GM04503 (cell line): ENCODE data around the gene CEP70.
A peak's percentile ranks its signal among the peaks of the same experiment; 100 is the strongest.
"Not testable (repeated sequence)": the region's sequence is repeated elsewhere in the genome, so short reads cannot be mapped to it uniquely, and the experiment has no call there.

ENCODE experiments used
- DNase-seq: peaks from one replicate; pipeline ENCODE4 v3.0.0-alpha.2; 2012; ENCODE audit warnings: low read depth

CEP70 gene

DNA sequence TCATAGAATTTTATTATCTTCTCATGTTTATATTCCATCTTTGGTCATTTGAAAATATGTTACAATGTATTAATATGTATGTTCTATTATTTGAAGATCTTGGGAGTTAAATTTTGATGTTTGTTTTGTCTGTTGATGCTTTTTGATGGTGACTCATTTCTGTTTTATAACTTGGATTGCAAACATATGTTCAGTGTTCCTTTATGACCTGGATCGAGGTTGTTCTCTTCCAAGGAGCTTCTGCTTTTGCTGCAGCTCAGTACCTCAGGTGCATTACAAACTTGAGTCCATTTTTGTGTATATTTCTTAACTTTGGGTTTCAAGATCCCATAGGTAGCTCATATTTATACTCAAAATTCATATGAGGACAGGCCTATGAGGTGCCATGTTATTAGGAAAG is 122.6 kb downstream of the CEP70 start:
- no peak for DNase-seq

GRCh38 chr3:138470687-138471086 is 123.4 kb downstream of the CEP70 start:
- DNase-seq: no peak

DNA sequence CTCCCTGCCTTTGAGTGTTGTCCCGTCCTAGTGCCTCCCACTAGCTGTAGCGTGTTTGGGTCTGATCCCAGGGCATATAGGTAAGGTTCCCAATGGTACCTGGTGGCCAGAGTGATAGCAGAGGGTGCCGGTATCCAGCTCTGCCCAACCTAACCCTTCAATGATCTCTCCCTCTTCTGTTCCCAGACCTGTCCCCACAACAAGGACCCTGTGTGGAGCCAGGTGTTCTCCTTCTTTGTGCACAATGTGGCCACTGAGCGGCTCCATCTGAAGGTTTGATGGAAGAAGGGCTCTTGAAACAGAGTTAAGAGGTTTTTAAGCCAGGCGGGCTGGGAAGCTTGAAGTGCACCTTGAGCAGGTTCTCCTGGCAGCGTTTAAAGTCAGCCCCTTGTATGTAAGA is 124.2 kb downstream of the CEP70 start:
- DNase-seq: no peak

- DNase-seq: peak; percentile 51
These were observed 125.2 kb downstream of the CEP70 start for GRCh38 chr3:138468886-138469285.

DNA sequence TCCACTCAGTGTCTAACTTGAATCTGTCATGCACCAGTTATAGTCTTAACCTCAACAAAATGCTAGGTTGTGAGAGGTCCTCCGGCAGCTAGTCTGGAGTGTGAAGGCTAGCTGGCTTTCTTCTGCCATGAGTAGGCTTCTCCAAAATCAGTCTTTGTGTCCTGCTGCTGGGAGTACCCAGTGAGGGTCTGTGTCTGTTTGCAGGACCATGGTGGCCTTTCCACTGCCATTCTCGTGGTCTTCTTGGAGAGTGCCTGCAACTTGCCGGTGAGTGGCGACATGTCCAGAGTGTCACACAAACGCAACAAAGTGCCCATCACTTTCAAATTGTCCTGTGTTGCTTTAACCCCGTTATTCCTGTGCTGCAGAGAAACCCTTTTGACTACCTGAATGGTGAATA is 125.6 kb downstream of the CEP70 start:
- no peak for DNase-seq

- no peak for DNase-seq
These were observed 126.1 kb downstream of the CEP70 start for GRCh38 chr3:138467931-138468330.

DNA sequence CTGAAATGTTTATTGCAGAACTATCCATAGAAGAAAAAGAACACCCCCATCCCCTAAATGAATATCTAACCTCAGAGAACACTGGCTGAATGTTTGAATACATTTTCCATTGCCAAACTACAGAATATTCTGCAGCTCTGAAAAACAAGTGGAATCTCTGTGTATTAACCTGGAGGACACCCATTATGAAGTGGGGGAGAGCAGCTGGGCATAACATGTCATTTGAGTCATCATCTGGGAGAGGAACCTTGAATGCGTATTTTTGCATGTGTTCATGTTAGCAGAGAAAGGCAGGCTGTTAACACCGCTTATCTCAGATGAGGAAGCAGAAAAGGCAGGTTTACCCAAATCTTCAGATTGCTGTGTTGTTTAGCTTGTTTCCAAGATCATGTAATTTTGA is 128.1 kb downstream of the CEP70 start:
- no peak for DNase-seq

DNA sequence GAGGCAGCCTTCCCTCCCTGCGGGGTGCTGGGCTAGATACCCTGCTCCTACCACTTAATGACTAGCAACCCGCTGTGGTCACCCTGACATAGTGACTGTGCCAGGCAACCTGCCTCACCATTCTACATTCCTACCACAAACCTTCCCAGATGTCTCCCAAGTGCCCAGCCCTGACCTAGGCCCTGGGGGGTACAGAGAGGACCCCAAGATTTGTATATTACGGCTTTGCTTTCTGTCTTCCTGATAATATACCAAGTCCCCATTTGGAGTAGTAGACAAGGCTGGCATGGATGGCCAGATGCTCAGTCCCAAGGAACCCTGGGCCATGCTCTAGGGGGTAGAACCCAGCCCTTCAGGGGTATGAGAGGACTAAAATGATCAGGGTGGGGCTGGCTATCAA is 128.6 kb downstream of the CEP70 start:
- no peak for DNase-seq

GRCh38 chr3:138464491-138464860 is 129.6 kb downstream of the CEP70 start:
- no peak for DNase-seq

DNA sequence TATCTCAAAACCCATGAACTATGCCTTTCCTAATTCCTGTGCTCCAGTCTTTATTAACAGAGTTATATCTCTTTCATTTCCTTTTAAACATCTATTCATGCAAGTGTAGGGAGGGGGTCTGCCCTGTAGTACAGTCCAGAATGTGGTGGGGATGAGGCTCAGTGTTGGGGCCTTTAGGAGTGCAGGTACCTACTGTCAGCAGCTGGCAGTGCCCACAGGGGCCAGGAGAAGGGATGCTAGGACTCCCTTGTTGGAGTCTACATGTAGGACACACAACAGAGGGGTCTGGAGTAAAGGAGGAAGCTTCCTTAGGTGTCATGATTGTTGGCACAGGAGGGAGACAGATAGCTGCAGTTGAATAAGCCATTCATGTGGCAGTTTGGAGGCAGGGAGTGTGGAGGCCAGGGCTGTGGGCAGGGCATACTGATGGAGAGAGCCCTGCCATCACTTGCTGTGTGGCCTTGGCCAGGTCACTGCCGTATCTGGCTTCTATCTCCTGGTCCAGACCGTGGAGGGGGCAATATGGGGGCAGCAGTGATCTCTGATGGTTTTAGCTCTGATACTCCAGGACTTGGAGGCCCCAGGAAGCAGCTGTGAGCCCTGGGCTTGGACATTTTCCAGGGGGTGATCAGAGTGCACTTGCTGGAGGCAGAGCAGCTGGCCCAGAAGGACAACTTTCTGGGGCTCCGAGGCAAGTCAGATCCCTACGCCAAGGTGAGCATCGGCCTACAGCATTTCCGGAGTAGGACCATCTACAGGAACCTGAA is 130.2 kb downstream of the CEP70 start:
- DNase-seq: no peak

- no peak for DNase-seq
These were observed 132.2 kb downstream of the CEP70 start for GRCh38 chr3:138461896-138462295.

- DNase-seq: no peak
These were observed 132.8 kb downstream of the CEP70 start for GRCh38 chr3:138461246-138461645.

- no peak for DNase-seq
These were observed 133.4 kb downstream of the CEP70 start for GRCh38 chr3:138460536-138461205.

- DNase-seq: no peak
These were observed 134.2 kb downstream of the CEP70 start for GRCh38 chr3:138459619-138460535.

GRCh38 chr3:138458774-138459499 is 135.1 kb downstream of the CEP70 start:
- no peak for DNase-seq

DNA sequence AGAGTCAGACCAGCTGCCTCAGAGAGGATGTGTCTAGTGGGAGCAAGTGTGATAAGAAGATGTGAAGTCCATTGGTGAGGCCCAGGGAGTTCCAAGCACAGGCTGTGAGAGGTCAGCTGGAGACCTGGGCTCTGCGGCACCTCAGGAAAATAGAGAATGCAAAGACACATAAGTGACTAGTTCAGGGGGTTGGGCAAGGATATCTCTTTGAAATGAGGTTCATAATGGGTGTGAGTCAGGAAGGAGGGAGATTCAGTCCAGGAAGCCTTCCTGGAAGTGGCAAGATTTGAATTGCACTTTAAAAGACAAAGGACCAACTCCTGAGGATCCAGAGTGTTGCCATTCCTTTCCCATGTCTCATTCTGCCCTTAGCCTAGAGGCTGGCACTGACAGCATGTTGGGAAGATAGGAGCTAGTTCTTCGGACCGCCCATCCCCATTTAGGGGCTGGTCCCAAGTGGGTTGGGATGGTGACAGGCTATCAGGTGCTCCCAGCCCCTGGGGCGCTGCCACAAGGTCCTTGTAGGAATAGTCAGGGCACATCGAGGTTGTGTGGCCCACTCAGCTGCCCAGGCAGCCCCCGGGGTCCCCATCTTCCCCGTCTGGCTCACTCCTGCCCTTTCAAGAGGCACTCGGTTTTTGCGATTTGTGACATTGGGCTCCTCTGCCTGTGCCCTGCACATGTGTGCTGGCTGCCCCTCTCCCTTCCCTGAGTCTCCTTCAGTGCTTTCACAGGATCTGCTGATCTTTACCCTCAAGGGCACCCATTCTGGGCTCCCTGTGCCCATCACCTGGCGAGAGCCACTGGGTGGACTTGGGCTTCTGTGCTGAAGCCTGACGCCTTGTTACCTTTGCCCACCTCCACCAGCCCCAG is 136.0 kb downstream of the CEP70 start:
- no peak for DNase-seq

DNA sequence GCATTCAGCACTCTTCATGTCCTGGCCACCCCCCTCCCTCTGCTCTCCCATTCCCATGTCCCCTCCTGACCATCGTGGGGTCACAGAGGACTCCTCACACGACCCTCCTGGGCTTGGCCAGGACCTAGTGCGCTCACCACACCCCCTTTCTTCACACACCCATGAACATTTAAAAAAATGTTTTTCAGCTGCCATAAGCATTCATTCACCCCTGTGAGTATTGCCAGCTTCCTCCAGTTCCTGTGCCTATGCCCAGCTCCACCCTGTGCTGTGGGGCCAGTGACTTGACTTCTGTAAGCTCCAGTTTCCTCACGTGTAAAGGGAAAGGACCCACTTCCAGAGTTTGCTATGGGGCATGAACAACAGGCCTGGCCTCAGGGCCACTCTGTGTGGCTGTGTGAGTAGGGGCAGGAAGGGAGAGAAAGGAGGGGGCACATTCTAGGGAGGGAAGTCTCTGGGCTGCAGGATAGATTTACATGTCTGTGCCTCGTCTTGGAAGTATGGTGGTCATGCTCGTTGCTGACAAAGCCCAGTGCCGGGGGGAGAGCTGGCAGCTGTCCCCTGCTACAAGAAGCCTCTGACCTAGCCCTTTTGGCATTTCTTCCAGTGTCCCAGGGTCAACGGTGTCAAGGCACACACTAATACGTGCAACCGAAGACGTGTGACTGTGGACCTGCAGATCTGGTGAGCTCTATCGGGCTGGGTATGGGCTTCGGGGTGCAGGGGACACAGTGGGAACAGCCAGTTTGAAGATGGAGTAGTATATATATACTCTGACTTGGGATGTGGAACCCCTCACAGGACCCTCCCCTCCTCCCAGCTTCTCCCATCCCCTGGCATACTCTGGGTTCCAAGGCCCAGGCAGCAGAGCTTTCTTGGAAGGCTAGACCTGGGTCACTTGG is 136.8 kb downstream of the CEP70 start:
- DNase-seq: no peak

DNA sequence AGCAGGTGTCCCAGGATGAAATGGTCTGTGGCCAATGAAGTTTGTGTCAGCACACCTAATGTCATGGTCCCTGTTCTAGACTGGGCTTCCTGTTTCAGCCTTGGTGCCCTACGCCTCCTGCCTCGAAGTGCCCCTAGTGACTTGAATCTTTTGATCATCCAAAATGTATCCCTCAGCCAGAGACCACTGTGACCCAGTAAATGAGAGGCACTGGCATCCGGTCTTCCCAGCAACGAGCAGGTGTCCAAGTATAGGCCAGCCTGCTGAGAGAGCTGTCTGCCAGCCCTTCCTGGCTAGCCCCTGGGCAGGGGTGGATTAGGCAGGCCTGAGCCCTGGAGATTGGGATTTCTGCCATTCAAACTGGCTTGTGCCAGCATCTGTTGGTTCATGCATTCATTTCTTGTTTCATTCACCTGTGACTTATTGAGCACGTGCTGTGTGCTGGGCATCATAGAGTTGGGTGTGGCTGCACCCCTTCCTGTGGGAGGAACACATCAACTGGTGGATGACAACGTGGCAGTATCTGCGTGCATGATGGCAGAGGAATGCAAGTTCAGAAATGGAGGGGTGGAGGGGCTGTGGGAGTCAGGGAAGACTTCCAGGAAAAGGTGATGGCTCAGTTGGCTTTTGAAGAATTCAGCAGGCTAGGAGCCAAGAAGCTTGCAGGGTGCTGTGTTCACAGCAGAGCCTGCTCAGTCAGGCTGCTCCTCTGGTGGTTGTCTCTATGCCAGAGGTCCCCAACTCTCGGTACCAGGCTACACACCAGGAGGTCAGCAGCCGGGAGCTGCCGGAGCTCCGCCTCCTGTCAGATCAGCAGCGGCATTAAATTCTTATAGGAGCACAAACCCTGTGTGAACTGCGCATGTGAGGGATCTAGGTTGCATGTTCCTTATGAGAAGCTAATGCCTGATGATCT is 138.0 kb downstream of the CEP70 start:
- DNase-seq: no peak

- not testable (repeated sequence) for DNase-seq
These were observed 140.1 kb downstream of the CEP70 start for GRCh38 chr3:138453940-138454339.
